NOMO-1 (cell line): Measurements from ENCODE around the gene XAGE2.
"Not testable (repeated sequence)": the region's sequence is repeated elsewhere in the genome, so short reads cannot be mapped to it uniquely, and the experiment has no call there.

Experiments
- DNase-seq, 2 experiments: peaks; one replicate each; lab custom pipeline; 2025; ENCODE audit not compliant: unreplicated experiment in 2 of 2; lab: John Stamatoyannopoulos, UW

XAGE2 gene

GRCh38 chrX:52368368-52369055 lies at the start of gene XAGE2:
Gene XAGE2 (plus strand): TSS chrX:52369021. CDS start chrX:52370015, 994 bp downstream.
- DNase-seq, result no peak

GRCh38 chrX:52337410-52337809 lies 31.4 kb upstream of the XAGE2 start:
- DNase-seq, result no peak

GRCh38 chrX:52341493-52341892 lies 27.3 kb upstream of the XAGE2 start:
- no peak for DNase-seq

- not testable (repeated sequence) for DNase-seq
These were observed 25.7 kb upstream of the XAGE2 start for GRCh38 chrX:52343131-52343530.

- DNase-seq, result peak in 1 of 2 experiments; percentile 16
These were observed 23.4 kb upstream of the XAGE2 start for GRCh38 chrX:52345402-52345801.

GRCh38 chrX:52346174-52347165 lies 22.4 kb upstream of the XAGE2 start:
- no peak for DNase-seq

GRCh38 chrX:52349681-52350080 lies 19.1 kb upstream of the XAGE2 start:
- no peak for DNase-seq

- no peak for DNase-seq
These were observed 16.3 kb upstream of the XAGE2 start for GRCh38 chrX:52352551-52352950.

GRCh38 chrX:52353838-52354237 lies 15.0 kb upstream of the XAGE2 start:
- no peak for DNase-seq

- DNase-seq, result no peak
These were observed 13.7 kb upstream of the XAGE2 start for GRCh38 chrX:52355108-52355507.

- no peak for DNase-seq
These were observed 9.1 kb upstream of the XAGE2 start for GRCh38 chrX:52359614-52360232.

GRCh38 chrX:52361941-52362340 lies 6.9 kb upstream of the XAGE2 start:
- no peak for DNase-seq

- DNase-seq, result peak in 1 of 2 experiments; percentile 14
These were observed 5.5 kb upstream of the XAGE2 start for GRCh38 chrX:52363247-52363883.

GRCh38 chrX:52378870-52379269 lies 10.0 kb downstream of the XAGE2 start:
- DNase-seq, result no peak

- DNase-seq, result no peak
These were observed 12.2 kb downstream of the XAGE2 start for GRCh38 chrX:52380993-52381392.

- DNase-seq, result no peak
These were observed 41.9 kb downstream of the XAGE2 start for GRCh38 chrX:52410439-52411394.

- DNase-seq, result no peak
These were observed 46.5 kb downstream of the XAGE2 start for GRCh38 chrX:52415304-52415703.

- DNase-seq, result no peak
These were observed 48.0 kb downstream of the XAGE2 start for GRCh38 chrX:52416816-52417215.

GRCh38 chrX:52420824-52421443 lies 52.1 kb downstream of the XAGE2 start:
- DNase-seq, result peak in 1 of 2 experiments; percentile 43
